Activated CD4-positive, alpha-beta T cell treated with anti-CD3 and anti-CD28 coated beads, Interleukin-2, amount 10 ng/mL, durations not matched to agents 7 days and 5 days (primary cell): Measurements from ENCODE around the gene NDE1. TPM values are rescaled to one million over a fixed set of nuclear protein-coding genes. Genes with fewer than 3 reads are reported as not detected.

Experiments
- CTCF ChIA-PET: fragments of 350-600 bp; sonication (Branson Sonifier 250); formaldehyde crosslinking; loops from one replicate; lab custom pipeline; 2021; ENCODE audit warnings: antibody characterized with exemption; lab: Charles Lee
- POLR2A ChIA-PET: fragments of 350-600 bp; sonication (Branson Sonifier 250); formaldehyde crosslinking; loops from one replicate; lab custom pipeline; 2021; ENCODE audit warnings: antibody characterized with exemption; lab: Charles Lee
- DNase-seq: peaks from one replicate; pipeline ENCODE4 v3.0.0-alpha.2; 2020
- H3K27ac Mint-ChIP-seq: one replicate; pipeline ENCODE4 v1.8.0; 2021; ENCODE audit warnings: mild to moderate bottlenecking, moderate library complexity, mixed read lengths
- H3K27me3 Mint-ChIP-seq: one replicate; pipeline ENCODE4 v1.8.0; 2021; ENCODE audit warnings: mixed read lengths
- H3K36me3 Mint-ChIP-seq: one replicate; pipeline ENCODE4 v1.8.0; 2021; ENCODE audit warnings: low read depth, mixed read lengths
- H3K4me1 Mint-ChIP-seq: one replicate; pipeline ENCODE4 v1.8.0; 2021; ENCODE audit warnings: mixed read lengths
- H3K4me3 Mint-ChIP-seq: one replicate; pipeline ENCODE4 v1.8.0; 2021; ENCODE audit warnings: mild to moderate bottlenecking, moderate library complexity, mixed read lengths
- H3K9me3 Mint-ChIP-seq: one replicate; pipeline ENCODE4 v1.8.0; 2021; ENCODE audit warnings: mixed read lengths
- total RNA-seq, 2 experiments: library from RNA; stranded (reverse); gene quantifications; one replicate each; pipeline ENCODE4 v1.2.3, GENCODE V29; 2021

The NDE1 gene
- total RNA-seq, 2 experiments from 2014 or later, result 144 to 147 TPM

DNA sequence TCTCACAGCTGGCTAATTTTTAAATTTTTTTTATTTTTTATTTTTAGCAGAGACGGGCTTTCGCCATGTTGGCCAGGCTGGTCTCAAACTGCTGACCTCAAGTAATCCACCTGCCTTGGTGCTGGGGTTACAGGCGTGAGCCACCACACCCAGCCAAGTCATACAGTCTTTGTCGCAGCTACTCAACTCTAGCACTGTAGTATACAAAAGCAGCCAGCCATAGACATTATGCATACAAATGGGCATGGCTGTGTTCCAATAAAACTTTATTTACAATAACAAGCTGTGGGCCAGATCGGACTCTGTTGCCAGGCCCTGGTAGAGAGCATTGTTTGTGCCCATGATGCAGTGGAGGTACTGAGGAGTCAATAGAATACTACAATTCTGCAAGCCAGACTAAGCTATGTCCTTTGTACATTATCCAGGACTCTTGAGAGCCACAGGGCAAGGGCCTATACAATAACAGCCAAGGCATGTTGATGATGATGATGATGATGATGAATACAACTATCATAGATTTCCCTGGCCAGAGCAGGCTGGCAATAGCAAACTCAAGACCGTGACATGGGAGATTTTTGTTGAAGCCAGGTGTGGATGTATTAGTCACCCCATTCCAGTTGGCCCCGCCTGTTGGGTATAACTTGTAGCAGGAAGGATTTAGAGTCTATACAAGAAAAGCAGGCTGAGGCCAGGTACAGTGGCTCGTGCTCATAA, 104.9 kb downstream of the NDE1 start:
- Mint-ChIP-seq H3K27me3 (no peaks in the 10 kb centered on the region), H3K4me1 (peaks cover 10% of the 10 kb centered on the region), H3K36me3 (no peaks in the 10 kb centered on the region), H3K9me3 (no peaks in the 10 kb centered on the region), H3K27ac (no peak overlapping the region), H3K4me3 (no peak overlapping the region)
- ChIA-PET POLR2A (no interaction called here), CTCF (interaction anchor here (0.7 to 1.6 kb wide), 2 partner anchors 17 to 331 kb away, joined by 3 to 4 read pairs; no protein-coding TSS in a partner anchor)
- no peak for DNase-seq

GRCh38 chr16:15757077-15757386, 107.0 kb downstream of the NDE1 start:
- POLR2A ChIA-PET, result no interaction called here
- Mint-ChIP-seq H3K9me3 (no peaks in the 10 kb centered on the region), H3K4me1 (peaks cover 10% of the 10 kb centered on the region), H3K4me3 (no peak overlapping the region), H3K27me3 (no peaks in the 10 kb centered on the region), H3K36me3 (no peaks in the 10 kb centered on the region), H3K27ac (no peak overlapping the region)
- CTCF ChIA-PET, result interaction anchor here (0.6 to 0.7 kb wide), 4 partner anchors 10 to 304 kb away, joined by 3 to 7 read pairs (median 3); no protein-coding TSS in a partner anchor
- no peak for DNase-seq

- peak; percentile 20 for DNase-seq
- Mint-ChIP-seq H3K27ac (no peak overlapping the region), H3K27me3 (no peaks in the 10 kb centered on the region), H3K4me1 (peaks cover 10% of the 10 kb centered on the region), H3K36me3 (no peaks in the 10 kb centered on the region), H3K4me3 (no peak overlapping the region), H3K9me3 (no peaks in the 10 kb centered on the region)
- ChIA-PET POLR2A (no interaction called here), CTCF (interaction anchor here (0.6 to 0.7 kb wide), 2 partner anchors 9 to 292 kb away, joined by 3 read pairs; no protein-coding TSS in a partner anchor)
Observed at GRCh38 chr16:15757630-15758251, 107.7 kb downstream of the NDE1 start.

- Mint-ChIP-seq H3K4me1 (peaks cover 10% of the 10 kb centered on the region), H3K27ac (peak overlapping the region; percentile 52), H3K4me3 (no peak overlapping the region)
Observed at GRCh38 chr16:15759070-15759469, 109.0 kb downstream of the NDE1 start.

DNA sequence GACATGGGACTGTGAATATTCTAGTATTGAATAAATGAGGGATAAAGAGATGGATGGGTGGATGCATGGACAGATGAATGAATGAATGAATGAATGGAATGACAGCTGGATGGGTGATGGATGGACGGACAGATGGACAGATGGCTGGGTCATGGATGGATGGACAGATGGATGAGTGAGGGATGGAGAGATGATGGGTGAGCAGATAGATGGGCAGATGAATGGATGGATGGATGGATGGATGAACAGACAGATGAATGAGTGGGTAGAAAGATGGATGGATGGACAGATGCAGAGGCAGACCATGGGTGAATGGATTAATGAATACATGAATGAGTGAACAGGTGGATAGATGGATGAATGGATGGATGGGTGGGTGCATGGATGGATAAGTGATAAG, 110.1 kb downstream of the NDE1 start:
- no peak for DNase-seq
- H3K4me1 Mint-ChIP-seq, result peaks cover 10% of the 10 kb centered on the region
- H3K36me3 Mint-ChIP-seq, result no peaks in the 10 kb centered on the region
- ChIA-PET CTCF (interaction anchor here (1.7 kb wide), 1 partner anchor 16 kb away, joined by 4 read pairs; no protein-coding TSS in a partner anchor), POLR2A (no interaction called here)
- no peaks in the 10 kb centered on the region for H3K27me3 Mint-ChIP-seq
- H3K27ac Mint-ChIP-seq, result no peak overlapping the region
- H3K9me3 Mint-ChIP-seq, result no peaks in the 10 kb centered on the region
- H3K4me3 Mint-ChIP-seq, result no peak overlapping the region

More at GRCh38 chr16:15759070-15759469, 109.0 kb downstream of the NDE1 start:
- ChIA-PET CTCF (no interaction called here), POLR2A (no interaction called here)
- no peak for DNase-seq
- no peaks in the 10 kb centered on the region for H3K36me3 Mint-ChIP-seq
- no peaks in the 10 kb centered on the region for H3K9me3 Mint-ChIP-seq
- no peaks in the 10 kb centered on the region for H3K27me3 Mint-ChIP-seq

GRCh38 chr16:15764112-15764511, 114.1 kb downstream of the NDE1 start:
- no peak for DNase-seq
- no peaks in the 10 kb centered on the region for H3K36me3 Mint-ChIP-seq
- ChIA-PET POLR2A (interaction anchor here (0.6 kb wide), 1 partner anchor 298 kb away, joined by 3 read pairs; no protein-coding TSS in a partner anchor), CTCF (no interaction called here)
- H3K27ac Mint-ChIP-seq, result no peak overlapping the region
- H3K9me3 Mint-ChIP-seq, result no peaks in the 10 kb centered on the region
- no peaks in the 10 kb centered on the region for H3K4me1 Mint-ChIP-seq
- H3K27me3 Mint-ChIP-seq, result no peaks in the 10 kb centered on the region
- no peak overlapping the region for H3K4me3 Mint-ChIP-seq

GRCh38 chr16:15765116-15765515, 115.1 kb downstream of the NDE1 start:
- H3K9me3 Mint-ChIP-seq, result no peaks in the 10 kb centered on the region
- no peak overlapping the region for H3K27ac Mint-ChIP-seq
- no peaks in the 10 kb centered on the region for H3K27me3 Mint-ChIP-seq
- POLR2A ChIA-PET, result no interaction called here
- H3K4me1 Mint-ChIP-seq, result no peaks in the 10 kb centered on the region
- H3K36me3 Mint-ChIP-seq, result no peaks in the 10 kb centered on the region
- CTCF ChIA-PET, result no interaction called here
- H3K4me3 Mint-ChIP-seq, result no peak overlapping the region
- DNase-seq, result no peak

DNA sequence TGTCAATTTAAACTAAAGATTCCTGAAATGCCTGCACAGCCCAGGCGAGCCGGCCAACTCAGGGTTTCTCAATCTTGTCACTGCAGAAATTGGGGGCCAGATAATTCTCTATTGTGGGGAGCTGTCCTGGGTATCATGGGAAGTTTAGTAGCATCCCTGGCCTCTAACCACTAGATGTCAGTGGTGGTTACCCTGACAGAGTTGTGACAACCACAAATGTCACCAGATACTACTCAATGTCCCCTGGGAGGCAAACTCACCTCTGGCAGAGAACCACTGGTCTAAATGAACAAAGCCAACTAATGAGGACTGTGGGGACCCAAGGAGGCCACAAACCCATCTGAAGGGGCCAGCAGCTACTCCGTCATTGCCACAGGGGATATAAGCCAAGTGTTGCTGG, 115.8 kb downstream of the NDE1 start:
- peak; percentile 54 for DNase-seq
- no peak overlapping the region for H3K27ac Mint-ChIP-seq
- no peaks in the 10 kb centered on the region for H3K36me3 Mint-ChIP-seq
- POLR2A ChIA-PET, result no interaction called here
- CTCF ChIA-PET, result no interaction called here
- no peaks in the 10 kb centered on the region for H3K9me3 Mint-ChIP-seq
- H3K4me1 Mint-ChIP-seq, result no peaks in the 10 kb centered on the region
- no peaks in the 10 kb centered on the region for H3K27me3 Mint-ChIP-seq
- H3K4me3 Mint-ChIP-seq, result no peak overlapping the region

GRCh38 chr16:15766918-15767317, 116.9 kb downstream of the NDE1 start:
- Mint-ChIP-seq H3K27me3 (no peaks in the 10 kb centered on the region), H3K4me3 (no peak overlapping the region), H3K27ac (no peak overlapping the region), H3K9me3 (no peaks in the 10 kb centered on the region), H3K36me3 (no peaks in the 10 kb centered on the region), H3K4me1 (no peaks in the 10 kb centered on the region)
- POLR2A ChIA-PET, result no interaction called here
- no peak for DNase-seq
- CTCF ChIA-PET, result interaction anchor here (0.6 kb wide), 1 partner anchor 10 kb away, joined by 3 read pairs; no protein-coding TSS in a partner anchor

DNA sequence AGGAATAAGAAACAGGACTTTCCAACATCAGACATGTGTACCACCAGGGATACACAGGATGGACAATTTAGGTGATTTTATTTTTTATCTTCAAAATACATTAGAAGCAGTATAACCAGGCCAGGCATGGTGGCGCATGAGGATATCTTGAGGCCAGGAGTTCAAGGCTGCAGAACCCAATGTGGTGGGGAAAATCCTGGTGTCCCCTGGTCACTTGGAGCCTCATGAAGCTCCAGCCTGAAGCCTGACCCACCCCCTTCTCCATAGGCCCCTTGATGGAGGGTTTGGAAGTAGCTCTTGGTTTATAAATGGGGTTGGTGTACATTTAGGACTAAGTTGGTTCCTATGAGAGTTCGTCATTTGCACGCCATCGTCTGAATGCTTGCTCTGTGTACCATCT, 118.2 kb downstream of the NDE1 start:
- H3K36me3 Mint-ChIP-seq, result no peaks in the 10 kb centered on the region
- H3K27ac Mint-ChIP-seq, result no peak overlapping the region
- no peaks in the 10 kb centered on the region for H3K4me1 Mint-ChIP-seq
- no peaks in the 10 kb centered on the region for H3K27me3 Mint-ChIP-seq
- no peak for DNase-seq
- no peak overlapping the region for H3K4me3 Mint-ChIP-seq
- no peaks in the 10 kb centered on the region for H3K9me3 Mint-ChIP-seq
- ChIA-PET CTCF (no interaction called here), POLR2A (no interaction called here)

GRCh38 chr16:15769239-15769638, 119.2 kb downstream of the NDE1 start:
- H3K4me3 Mint-ChIP-seq, result no peak overlapping the region
- POLR2A ChIA-PET, result no interaction called here
- CTCF ChIA-PET, result no interaction called here
- peaks cover 4% of the 10 kb centered on the region for H3K27me3 Mint-ChIP-seq
- no peaks in the 10 kb centered on the region for H3K4me1 Mint-ChIP-seq
- DNase-seq, result no peak
- no peak overlapping the region for H3K27ac Mint-ChIP-seq
- H3K9me3 Mint-ChIP-seq, result no peaks in the 10 kb centered on the region
- H3K36me3 Mint-ChIP-seq, result no peaks in the 10 kb centered on the region

GRCh38 chr16:15770107-15770506, 120.1 kb downstream of the NDE1 start:
- no peaks in the 10 kb centered on the region for H3K4me1 Mint-ChIP-seq
- H3K4me3 Mint-ChIP-seq, result no peak overlapping the region
- H3K27ac Mint-ChIP-seq, result no peak overlapping the region
- no peaks in the 10 kb centered on the region for H3K36me3 Mint-ChIP-seq
- no peaks in the 10 kb centered on the region for H3K9me3 Mint-ChIP-seq
- no peak for DNase-seq
- ChIA-PET POLR2A (no interaction called here), CTCF (no interaction called here)
- H3K27me3 Mint-ChIP-seq, result peaks cover 6% of the 10 kb centered on the region

DNA sequence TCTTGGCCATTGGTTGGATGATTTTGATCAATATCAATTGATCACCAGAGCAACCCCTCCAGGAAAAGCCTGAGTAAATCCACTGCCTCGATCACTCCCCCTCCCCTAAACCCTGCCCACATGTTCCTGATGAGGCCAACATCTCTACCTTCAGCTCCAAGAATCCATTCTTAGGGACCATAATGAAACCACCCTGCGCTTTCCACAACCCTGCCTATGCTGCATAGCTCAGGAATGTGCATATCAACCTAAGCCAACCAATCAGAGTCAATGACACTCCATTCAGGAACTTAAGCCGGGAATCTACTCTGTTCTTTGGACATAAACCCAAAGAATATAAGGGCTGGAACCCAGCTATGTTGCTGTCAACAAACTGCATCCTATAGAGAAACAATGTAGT, 120.5 kb downstream of the NDE1 start:
- CTCF ChIA-PET, result no interaction called here
- no peak for DNase-seq
- H3K27ac Mint-ChIP-seq, result no peak overlapping the region
- POLR2A ChIA-PET, result no interaction called here
- H3K4me3 Mint-ChIP-seq, result no peak overlapping the region
- H3K36me3 Mint-ChIP-seq, result no peaks in the 10 kb centered on the region
- peaks cover 8% of the 10 kb centered on the region for H3K27me3 Mint-ChIP-seq
- no peaks in the 10 kb centered on the region for H3K4me1 Mint-ChIP-seq
- no peaks in the 10 kb centered on the region for H3K9me3 Mint-ChIP-seq
